ENCODE measurements around the gene PFN4.
"Not testable (repeated sequence)": the region's sequence is repeated elsewhere in the genome, so short reads cannot be mapped to it uniquely, and the experiment has no call there.

Gene PFN4

GRCh38 chr2:24123195-24123921 is at the start of gene PFN4, which contains the start of gene FAM228B:
TSS of gene PFN4 (minus strand) at chr2:24123334. CDS start at chr2:24122535, 799 bp downstream.
TSS of gene FAM228B (plus strand) at chr2:24123469. CDS start at chr2:24124362, 893 bp downstream.
- peak; percentile 88 for DNase-seq

- DNase-seq: no peak
Observed at GRCh38 chr2:24169023-24169422, 45.9 kb upstream of the PFN4 start.

GRCh38 chr2:24164416-24164973 is 41.4 kb upstream of the PFN4 start:
- no peak for DNase-seq

- DNase-seq: no peak
Observed at GRCh38 chr2:24163601-24164000, 40.5 kb upstream of the PFN4 start.

- no peak for DNase-seq
Observed at GRCh38 chr2:24163186-24163585, 40.1 kb upstream of the PFN4 start.

GRCh38 chr2:24162494-24162893 is 39.4 kb upstream of the PFN4 start:
- DNase-seq: no peak

- no peak for DNase-seq
Observed at GRCh38 chr2:24160761-24161160, 37.6 kb upstream of the PFN4 start.

- DNase-seq: no peak
Observed at GRCh38 chr2:24159708-24160107, 36.6 kb upstream of the PFN4 start.

GRCh38 chr2:24158131-24158530 is 35.0 kb upstream of the PFN4 start:
- DNase-seq: no peak

- no peak for DNase-seq
Observed at GRCh38 chr2:24153478-24153877, 30.3 kb upstream of the PFN4 start.

GRCh38 chr2:24152413-24153197 is 29.5 kb upstream of the PFN4 start:
- DNase-seq: no peak

GRCh38 chr2:24147364-24147763 is 24.2 kb upstream of the PFN4 start:
- no peak for DNase-seq

GRCh38 chr2:24140305-24140704 is 17.2 kb upstream of the PFN4 start:
- not testable (repeated sequence) for DNase-seq

GRCh38 chr2:24132543-24132942 is 9.4 kb upstream of the PFN4 start:
- no peak for DNase-seq

GRCh38 chr2:24125956-24126355 is 2.8 kb upstream of the PFN4 start:
- DNase-seq: no peak

- no peak for DNase-seq
Observed at GRCh38 chr2:24123922-24124580, 917 bp upstream of the PFN4 start.

- DNase-seq: peak; percentile 56
Observed at GRCh38 chr2:24122366-24123194, 554 bp downstream of the PFN4 start.

- peak; percentile 65 for DNase-seq
Observed at GRCh38 chr2:24121469-24121868, 1.7 kb downstream of the PFN4 start.

- peak; percentile 69 for DNase-seq
Observed at GRCh38 chr2:24121066-24121465, 2.1 kb downstream of the PFN4 start.

- DNase-seq: no peak
Observed at GRCh38 chr2:24117902-24118301, 5.2 kb downstream of the PFN4 start.

GRCh38 chr2:24115057-24115456 is 8.1 kb downstream of the PFN4 start:
- no peak for DNase-seq

GRCh38 chr2:24111407-24111901 is 11.7 kb downstream of the PFN4 start:
- no peak for DNase-seq

Data from right forelimb (tissue), 1 donor.